GM21528 (cell line): ENCODE measurements around the gene KIAA0319L.
A peak's percentile ranks its signal among the peaks of the same experiment; 100 is the strongest.
"Not testable (repeated sequence)": the region's sequence is repeated elsewhere in the genome, so short reads cannot be mapped to it uniquely, and the experiment has no call there.

Experiments
- ATAC-seq: cut with Tn5 transposase; IDR thresholded peaks from one replicate; pipeline ENCODE4 v1.9.1; 2021; ENCODE audit warnings: mild to moderate bottlenecking, moderate library complexity; ENCODE audit not compliant: unreplicated experiment, low FRiP score

Gene KIAA0319L

DNA sequence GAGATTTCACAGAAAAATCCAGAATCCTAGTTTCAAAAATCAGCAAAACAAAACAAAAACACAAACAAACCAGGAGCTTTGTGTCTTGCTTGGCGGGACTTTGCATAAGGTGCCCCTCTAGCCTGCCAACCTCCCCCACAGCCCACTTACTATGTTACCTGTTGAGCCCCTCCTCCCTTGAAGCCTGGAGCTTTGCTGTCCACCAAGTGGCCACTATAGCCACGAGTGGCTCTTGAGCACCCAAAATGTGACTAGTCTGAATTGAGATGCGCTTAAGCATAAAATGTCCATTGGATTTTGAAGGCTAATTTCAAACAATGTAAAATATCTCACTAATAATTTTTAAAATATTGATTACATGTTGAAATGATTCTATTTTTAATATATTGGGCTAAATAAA lies 28.1 kb upstream of the KIAA0319L start:
- ATAC-seq, result no peak

DNA sequence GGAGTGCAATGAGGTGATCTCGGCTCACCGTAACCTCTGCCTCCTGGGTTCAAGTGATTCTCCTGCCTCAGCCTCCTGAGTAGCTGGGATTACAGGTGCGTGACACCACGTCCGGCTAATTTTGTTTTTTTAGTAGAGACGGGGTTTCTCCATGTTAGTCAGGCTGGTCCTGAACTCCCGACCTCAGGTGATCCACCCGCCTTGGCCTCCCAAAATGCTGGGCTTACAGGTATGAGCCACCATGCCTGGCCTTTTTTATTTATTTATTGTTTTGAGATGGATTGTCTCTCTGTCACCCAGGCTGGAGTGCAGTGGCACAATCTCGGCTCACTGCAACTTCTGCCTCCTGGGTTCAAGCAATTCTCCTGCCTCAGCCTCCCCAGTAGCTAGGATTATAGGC lies 24.4 kb upstream of the KIAA0319L start:
- ATAC-seq, result not testable (repeated sequence)

DNA sequence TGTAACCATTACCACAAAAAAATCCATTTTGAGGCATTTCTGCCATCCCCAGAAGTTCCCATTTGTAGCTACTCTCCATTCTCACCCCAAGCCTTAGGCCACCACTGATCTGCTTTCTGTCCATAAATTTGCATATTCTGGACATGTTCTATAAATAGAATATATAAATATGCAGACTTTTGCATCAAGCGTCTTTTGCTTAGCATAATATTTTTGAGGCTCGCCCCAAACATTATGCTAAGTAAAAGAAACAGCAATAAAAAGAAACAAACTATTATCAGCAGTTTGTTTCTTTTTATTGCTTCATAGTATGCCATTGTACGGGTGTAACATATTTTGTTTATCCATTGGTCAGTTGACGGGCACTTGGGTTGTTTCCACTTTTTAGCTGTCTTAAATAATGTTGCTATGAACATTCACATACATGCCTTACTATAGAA lies 23.8 kb upstream of the KIAA0319L start:
- ATAC-seq, result no peak

DNA sequence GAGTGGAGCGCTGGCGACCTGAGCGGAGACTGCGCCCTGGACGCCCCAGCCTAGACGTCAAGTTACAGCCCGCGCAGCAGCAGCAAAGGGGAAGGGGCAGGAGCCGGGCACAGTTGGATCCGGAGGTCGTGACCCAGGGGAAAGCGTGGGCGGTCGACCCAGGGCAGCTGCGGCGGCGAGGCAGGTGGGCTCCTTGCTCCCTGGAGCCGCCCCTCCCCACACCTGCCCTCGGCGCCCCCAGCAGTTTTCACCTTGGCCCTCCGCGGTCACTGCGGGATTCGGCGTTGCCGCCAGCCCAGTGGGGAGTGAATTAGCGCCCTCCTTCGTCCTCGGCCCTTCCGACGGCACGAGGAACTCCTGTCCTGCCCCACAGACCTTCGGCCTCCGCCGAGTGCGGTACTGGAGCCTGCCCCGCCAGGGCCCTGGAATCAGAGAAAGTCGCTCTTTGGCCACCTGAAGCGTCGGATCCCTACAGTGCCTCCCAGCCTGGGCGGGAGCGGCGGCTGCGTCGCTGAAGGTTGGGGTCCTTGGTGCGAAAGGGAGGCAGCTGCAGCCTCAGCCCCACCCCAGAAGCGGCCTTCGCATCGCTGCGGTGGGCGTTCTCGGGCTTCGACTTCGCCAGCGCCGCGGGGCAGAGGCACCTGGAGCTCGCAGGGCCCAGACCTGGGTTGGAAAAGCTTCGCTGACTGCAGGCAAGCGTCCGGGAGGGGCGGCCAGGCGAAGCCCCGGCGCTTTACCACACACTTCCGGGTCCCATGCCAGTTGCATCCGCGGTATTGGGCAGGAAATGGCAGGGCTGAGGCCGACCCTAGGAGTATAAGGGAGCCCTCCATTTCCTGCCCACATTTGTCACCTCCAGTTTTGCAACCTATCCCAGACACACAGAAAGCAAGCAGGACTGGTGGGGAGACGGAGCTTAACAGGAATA lies 20.1 kb upstream of the KIAA0319L start:
- peak; percentile 74 for ATAC-seq

DNA sequence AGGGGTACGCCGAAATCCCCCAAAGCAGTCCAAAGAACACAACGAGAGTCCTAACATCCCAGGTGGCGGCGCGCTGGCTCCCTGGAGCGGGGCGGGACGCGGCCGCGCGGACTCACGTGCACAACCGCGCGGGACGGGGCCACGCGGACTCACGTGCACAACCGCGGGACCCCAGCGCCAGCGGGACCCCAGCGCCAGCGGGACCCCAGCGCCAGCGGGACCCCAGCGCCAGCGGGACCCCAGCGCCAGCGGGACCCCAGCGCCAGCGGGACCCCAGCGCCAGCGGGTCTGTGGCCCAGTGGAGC lies 19.5 kb upstream of the KIAA0319L start:
- not testable (repeated sequence) for ATAC-seq

DNA sequence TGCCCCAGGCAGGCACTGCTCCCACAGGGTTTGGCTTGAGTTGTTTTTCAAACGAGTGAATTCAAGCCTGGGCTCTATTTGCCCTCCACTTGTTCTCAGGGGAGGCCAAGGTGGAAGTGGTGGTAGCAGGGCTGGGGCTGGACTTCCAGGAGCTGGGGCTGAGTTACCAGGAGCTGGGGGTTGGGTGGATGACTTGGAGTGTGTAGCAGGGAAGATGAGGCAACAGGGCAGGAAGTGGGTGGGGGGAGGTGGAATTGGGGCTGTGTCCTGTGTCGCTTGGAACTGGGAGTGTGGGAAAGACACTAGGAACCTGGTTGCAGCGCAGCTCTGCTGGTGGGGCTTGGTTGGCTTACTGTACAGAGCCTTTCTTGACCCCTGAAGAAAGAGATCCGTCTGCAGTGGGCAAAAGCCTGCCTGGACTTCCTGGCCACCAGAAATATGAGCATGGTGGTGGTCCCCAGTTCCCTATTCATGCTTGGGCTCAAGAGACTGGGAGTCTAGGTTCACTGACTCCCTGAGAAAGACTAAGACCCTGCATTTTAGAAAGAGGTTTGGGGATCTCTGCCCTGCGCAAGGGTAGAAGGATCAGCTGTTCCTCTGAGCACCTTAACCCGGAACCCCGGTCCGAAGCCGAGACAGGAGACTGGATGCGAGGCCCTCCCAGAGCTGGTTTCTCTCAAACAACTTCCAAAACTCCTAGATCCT lies 19.0 kb upstream of the KIAA0319L start:
- ATAC-seq, result no peak

DNA sequence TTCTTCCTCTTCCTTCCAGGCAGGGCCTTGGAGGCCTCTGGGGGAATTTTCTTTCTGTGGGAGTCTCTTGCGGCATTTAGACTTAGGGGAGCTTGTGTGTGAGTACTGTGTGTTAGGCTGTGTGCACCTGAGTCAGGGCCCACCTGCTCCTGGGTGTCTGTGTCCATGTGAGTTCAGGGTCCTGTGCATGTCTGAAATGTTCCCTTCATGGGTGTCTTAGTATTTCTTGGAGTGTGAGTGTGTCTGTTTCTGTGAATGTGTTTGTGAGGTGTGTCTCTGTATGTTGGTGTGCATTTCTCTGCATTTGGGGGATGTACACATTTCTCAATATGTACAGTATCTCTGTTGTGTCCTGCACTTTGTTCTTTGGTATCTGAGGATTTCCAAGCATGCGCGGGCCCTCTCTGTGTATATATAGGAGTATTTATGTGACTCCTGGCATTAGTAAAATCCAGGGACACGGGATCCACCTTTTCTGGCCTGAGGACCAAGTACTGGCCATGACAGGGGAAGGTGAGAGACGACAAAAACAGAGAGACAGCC lies 18.3 kb upstream of the KIAA0319L start:
- no peak for ATAC-seq

DNA sequence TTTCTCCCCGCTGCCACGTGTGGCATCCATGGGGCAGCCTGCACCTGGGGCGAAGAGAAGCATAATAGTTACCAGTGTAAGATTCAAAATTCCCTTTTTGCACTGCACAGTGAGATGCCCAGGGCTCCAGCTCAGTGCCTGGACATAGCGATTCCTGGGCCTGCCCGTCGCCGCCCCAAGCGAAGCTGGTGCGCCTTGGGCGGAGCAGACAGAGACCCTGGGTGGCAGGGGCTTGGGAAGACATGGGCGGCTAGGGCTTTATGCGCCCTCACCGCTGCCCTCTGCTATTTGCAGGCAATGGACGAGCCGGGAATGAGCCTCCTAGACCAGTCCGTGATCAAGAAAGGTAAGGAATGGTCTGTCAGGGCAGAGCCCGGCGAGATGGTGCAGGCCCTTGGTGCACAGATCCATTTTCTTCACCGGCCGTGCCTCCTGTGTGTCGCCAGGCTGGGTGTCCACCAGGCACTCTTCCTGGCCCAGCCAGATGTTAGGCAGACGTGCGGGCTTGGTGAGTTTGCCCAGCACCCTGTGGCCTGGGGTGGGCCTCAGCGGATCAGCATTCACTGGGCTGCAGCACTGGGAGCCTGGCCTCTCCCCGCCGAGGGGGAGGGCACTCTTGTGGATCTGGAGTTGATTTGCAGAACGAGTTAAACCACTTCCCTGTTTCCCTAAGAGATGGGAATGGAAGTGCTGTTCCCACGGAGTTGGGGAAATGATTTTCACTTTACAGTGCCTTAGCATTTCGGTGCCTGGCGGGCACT lies 17.6 kb upstream of the KIAA0319L start:
- no peak for ATAC-seq

DNA sequence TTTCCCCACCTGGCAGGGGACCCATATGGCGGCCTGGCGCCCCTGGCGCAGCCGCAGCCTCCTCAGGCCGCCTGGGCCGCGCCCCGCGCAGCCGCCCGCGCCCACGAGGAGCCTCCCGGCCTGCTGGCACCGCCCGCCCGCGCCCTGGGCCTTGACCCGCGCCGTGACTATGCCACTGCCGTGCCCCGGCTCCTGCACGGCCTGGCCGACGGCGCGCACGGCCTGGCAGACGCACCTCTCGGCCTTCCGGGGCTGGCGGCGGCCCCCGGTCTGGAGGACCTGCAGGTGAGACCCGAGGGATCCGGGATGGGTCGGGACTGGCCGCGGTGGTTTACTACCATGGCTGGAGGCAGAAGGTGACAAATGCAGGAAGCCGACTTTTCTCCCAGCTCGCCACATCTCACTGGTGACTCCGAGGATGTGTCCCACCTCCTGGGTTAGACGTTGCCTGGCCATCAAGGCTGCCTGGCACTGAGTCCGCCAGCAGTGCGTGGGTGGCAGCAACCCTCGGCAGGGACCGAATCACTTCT lies 17.0 kb upstream of the KIAA0319L start:
- no peak for ATAC-seq

DNA sequence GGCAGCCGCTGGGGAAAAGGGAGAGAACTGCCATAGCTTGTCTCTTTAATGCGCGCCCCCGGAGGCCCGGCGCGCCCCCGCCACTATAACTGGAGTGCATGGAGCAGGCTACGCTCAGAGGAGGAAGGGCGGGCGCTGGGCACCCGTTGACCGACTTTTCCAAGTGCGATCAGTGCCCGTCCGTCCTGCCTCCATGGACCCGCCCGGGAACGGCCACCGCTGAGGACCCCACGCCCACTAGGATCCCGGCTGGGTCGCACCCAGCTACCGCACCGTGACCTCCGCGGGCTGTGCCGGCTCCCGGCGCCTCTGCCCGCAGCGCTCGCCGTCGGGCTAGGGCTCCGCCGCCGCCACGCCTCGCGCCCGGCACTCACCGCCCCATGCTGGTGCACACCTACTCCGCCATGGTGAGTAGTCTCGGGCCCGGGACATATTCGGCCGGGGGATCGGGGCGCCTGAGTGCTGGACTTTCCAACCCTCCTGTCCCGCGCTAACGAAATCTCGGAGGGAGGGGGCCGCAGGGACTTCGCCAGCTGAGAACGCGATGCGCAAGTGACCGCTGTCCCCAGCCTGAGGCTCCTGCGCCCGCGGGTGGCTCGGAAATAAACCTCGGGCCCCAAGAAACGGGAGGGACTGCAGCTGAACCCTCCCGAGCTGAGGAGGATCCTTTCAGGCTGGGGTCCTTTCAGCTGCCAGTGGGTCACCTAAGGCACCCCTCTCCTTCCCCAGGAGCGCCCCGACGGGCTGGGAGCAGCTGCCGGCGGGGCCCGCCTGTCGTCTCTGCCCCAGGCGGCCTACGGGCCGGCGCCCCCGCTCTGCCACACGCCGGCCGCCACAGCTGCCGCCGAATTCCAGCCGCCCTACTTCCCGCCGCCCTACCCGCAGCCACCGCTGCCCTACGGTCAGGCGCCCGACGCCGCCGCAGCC lies 16.3 kb upstream of the KIAA0319L start, which contains the start of gene TFAP2E:
Gene TFAP2E, plus strand, starts transcription at position 117 of the 927 bp plus-strand sequence. Its CDS starts 264 bp downstream, at position 381.
- no peak for ATAC-seq

DNA sequence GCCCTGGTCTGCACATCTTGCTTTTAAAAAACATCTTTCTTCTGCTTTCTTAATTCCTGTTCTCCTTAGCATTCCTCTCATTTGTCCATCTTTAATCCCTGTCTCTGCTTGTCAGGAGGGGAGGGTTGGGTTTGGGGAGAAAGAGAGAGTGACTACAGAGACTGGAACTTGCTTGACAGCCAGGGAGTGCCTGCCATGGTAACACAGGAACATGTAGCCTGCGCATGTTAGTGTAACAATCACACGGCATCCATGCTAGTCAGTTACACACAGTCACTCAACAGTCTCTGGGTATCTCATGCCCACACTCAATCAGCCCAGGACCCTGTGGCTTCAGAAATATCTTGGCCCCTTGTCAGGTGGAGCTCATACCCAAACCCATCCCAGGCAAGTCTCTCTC lies 15.1 kb upstream of the KIAA0319L start:
- no peak for ATAC-seq

DNA sequence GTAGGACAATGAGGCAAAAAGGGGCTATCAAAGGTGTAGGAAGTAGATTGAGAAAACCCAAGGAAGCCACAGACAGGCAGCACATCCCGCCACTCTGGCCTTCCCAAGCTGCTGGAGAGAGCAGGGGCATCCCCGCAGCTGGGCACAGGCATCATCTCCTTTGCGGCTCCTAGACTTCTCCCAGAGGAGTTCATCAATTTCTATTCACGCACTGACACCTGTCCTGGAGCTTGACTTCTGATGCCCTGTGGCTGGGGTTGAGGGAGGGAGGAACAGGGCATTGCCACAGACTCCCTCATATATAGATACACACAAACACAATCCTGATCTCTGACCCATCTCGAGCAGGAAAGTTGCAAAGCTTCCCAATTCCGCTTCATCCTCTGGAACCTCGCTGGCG lies 14.1 kb upstream of the KIAA0319L start:
- ATAC-seq, result no peak

DNA sequence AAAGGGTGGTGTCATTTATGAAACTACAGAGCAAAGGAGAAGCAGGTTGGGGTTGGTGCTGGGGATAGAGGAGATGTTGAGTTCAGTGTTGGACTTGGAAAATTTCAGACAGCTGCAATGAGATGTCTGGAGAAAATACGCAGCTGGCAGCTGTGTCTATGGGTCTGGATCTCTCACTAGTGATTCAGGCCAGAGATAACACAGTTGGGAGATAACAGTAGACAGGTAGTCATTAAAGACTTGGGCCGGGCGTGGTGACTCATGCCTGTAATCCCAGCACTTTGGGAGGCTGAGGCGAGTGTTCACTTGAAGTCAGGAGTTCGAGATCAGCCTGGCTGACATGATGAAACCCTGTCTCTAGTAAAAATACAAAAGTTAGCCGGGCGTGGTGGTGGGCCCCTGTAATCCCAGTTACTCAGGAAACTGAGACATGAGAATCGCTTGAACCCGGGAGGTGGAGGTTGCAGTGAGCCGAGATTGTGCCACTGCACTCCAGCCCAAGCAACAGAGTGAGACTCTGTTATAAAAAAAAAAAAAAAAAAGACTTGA lies 13.5 kb upstream of the KIAA0319L start:
- no peak for ATAC-seq

DNA sequence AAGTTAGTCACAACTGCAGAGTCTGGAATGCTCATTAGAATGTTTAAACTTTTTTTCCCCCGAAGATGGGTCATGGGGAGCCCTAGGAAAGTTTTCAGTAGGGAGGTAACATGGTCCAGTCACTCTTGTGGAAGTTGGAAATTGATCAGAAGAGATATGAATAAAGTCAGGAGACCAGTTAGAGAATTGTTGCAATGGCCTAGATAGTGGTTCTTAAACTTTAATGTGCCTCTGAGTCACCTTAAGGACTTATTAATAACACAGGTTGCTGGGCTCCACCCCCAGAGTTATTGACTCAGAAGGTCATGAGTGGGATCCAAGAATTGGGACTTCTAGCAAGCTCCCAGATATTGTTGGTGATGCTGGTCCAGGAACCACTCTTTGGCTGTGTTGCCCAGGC lies 12.7 kb upstream of the KIAA0319L start:
- ATAC-seq, result no peak

DNA sequence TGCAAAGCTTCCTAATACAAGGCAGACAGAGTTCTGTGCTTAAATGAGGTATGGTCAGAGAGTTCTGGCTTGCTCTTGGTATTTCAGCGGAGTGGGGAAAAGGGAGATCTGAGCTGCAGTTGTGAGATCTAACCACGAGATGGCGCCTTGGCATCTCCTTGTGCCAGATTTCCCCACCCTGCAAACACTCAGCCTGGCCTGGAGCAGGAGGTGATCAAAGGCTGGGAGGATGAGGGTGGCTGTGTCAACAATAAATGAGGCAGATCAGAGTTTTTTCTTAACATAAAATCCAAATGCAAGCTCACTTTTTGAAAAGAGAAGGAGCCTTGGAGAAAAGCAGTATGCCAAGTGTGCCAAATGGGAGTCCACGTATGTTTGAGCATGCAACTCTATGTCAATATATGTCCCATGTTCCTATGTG lies 11.8 kb upstream of the KIAA0319L start:
- no peak for ATAC-seq

DNA sequence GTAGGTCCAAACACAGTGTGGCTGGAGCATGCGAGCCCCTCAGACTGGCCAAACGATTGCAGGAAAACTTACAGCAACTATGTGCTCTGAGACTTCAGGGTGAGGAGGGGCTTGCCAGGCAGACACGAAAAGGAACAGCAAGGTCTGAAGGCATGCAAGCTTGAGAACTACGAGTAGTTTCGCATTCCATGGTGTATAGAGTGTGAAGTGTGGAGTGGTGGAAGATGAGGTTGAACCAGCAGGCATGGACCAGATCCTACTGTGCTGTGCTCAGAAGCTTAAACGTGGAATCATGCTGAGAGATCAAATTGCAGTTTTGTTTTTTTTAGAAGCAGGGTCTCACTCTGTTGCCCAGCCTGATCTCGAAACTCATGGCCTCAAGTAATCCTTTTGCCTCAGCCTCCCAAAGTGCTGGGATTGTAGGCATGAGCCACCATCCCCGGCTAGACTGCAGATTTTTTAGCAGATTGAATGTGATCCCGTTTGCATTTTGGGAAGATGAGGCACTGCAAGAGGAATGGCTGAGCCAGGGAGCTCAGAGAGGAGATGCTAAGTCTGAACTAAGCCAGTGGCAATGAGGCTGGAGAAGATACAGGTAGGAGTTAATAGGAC lies 10.8 kb upstream of the KIAA0319L start:
- no peak for ATAC-seq

DNA sequence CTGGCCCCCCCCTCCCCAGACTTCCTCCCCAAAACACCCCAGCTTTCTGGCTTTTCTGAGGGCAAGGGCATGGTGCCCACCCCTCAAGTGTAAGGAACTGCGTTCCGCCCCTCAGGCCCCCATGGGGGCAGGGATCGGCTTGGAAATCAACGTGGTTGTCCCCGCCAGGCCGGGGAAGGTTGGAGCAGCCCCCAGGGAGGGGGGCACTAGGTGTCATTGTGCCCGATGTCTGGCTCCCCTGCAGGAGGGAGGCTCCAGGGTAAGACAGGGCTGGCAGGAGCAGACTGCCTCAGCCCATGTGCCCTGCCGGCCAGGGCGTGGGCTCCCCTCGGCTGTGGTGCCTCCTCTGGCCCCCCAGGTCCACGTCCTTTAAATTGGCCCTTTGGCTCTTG lies 8.5 kb upstream of the KIAA0319L start:
- ATAC-seq, result no peak

DNA sequence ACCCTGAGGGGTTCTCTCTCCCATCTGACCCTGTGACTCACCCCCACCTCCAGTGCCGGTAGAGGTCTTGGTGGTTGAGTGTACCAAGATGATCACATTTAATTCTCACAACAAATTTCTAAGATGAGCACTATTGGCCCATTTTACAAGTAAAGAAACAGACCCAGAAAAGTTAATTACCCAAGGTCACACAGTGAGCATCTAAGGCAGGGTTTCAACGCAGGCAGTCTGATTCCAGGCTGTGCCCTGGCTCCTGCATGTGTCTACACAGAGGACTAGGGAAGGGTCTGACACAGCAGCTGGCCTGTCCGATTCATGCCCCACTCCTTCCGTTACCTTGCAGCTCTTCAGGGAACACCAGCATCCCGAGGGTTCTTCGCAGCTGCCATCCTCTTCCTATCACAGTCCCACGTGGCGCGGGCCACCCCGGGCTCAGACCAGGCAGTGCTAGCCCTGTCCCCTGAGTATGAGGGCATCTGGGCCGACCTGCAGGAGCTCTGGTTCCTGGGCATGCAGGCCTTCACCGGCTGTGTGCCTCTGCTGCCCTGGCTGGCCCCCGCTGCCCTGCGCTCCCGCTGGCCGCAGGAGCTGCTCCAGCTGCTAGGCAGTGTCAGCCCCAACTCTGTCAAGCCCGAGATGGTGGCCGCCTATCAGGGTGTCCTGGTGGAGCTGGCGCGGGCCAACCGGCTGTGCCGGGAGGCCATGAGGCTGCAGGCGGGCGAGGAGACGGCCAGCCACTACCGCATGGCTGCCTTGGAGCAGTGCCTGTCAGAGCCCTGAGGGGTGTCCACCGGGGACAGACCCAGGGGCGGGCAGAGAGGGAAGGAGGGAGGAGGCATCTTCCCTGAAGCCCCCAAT lies 7.9 kb upstream of the KIAA0319L start:
- ATAC-seq, result no peak
